LNCaP clone FGC (cell line): Measurements from ENCODE around the gene P3H2.

Experiments used
- DNase-seq: peaks from one replicate; pipeline ENCODE4 v3.0.0-alpha.2; 2011; ENCODE audit warnings: low read depth
- H3K4me3 ChIP-seq: 2 replicates; pipeline ENCODE4 v1.5.1; 2011; ENCODE audit warnings: mild to moderate bottlenecking, low read depth, low read length, control low read depth
- TF ChIP-seq, protein P1 (sequence below): IDR thresholded peaks from 2 replicates; pipeline ENCODE4 v1.5.1; 2012; ENCODE audit warnings: mild to moderate bottlenecking; ENCODE audit not compliant: control insufficient read depth, insufficient read depth; ENCODE audit errors: extremely low read depth

P3H2 gene

DNA sequence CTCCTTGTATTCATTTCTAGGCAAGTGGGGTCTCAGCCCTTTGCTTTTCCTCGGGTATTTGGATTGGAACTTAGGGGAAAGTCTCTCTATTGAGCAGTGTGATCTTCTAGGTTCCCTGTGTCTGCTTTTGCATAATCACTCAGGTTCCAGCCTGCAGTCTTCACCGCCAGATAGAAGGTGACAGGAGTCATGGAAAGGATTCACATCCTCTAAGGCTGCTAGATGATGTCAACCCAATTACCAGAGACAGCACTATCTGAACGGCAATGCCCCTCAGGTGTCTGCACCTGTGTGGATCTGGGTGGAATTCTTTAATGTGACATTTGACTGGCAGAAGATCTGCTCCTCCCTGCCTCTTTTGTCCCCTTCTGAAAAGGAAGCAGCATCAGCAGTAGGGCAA is 177.7 kb downstream of the P3H2 start:
- DNase-seq, result no peak
- no peak overlapping the region for H3K4me3 ChIP-seq
- TF ChIP-seq, protein P1, sequence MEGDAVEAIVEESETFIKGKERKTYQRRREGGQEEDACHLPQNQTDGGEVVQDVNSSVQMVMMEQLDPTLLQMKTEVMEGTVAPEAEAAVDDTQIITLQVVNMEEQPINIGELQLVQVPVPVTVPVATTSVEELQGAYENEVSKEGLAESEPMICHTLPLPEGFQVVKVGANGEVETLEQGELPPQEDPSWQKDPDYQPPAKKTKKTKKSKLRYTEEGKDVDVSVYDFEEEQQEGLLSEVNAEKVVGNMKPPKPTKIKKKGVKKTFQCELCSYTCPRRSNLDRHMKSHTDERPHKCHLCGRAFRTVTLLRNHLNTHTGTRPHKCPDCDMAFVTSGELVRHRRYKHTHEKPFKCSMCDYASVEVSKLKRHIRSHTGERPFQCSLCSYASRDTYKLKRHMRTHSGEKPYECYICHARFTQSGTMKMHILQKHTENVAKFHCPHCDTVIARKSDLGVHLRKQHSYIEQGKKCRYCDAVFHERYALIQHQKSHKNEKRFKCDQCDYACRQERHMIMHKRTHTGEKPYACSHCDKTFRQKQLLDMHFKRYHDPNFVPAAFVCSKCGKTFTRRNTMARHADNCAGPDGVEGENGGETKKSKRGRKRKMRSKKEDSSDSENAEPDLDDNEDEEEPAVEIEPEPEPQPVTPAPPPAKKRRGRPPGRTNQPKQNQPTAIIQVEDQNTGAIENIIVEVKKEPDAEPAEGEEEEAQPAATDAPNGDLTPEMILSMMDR, result no peak

GRCh38 chr3:189941679-189942078 is 179.0 kb downstream of the P3H2 start:
- DNase-seq, result no peak
- TF ChIP-seq, protein P1, result no peak
- no peak overlapping the region for H3K4me3 ChIP-seq

GRCh38 chr3:189941125-189941524 is 179.6 kb downstream of the P3H2 start:
- TF ChIP-seq, protein P1, result no peak
- no peak overlapping the region for H3K4me3 ChIP-seq
- no peak for DNase-seq

DNA sequence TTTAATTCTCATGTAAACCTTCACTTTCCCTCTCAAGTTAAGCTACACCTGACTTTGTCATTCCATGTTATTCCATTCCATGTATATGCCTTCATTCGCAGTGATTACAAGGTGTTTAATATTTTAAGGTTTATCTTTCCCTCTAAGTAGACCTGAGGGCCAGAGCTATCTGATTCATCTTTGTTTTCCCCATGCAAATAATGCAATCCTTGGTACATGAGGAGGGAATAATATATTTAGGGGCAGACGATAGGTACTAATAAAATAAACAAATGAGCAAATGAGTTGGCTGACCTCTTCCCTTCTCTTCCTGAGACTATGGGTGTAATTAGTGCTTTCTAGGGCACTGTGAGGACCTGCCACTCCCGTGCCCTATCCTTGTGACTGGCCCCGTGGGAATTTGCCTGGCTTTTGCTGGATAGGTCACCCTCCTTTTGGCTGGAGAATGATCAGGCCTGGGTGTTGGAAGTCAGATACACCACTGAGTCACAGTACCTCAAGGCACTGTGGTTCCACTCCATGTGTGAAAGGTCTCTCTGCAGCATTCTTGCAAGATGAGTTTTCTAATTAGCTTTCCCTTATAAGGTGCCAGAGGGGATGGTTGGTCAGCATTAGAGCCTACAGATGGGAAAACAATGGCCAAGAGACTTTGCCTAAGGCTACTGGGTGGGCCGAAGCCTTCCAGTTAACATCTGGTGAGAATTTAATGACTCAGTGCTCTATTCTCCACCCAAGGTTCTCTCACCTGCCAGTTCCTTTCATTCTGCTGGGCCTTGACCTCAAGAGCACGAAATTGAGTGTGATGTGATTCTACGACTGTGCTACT is 183.2 kb downstream of the P3H2 start:
- no peak overlapping the region for H3K4me3 ChIP-seq
- DNase-seq, result no peak
- TF ChIP-seq, protein P1, result no peak

DNA sequence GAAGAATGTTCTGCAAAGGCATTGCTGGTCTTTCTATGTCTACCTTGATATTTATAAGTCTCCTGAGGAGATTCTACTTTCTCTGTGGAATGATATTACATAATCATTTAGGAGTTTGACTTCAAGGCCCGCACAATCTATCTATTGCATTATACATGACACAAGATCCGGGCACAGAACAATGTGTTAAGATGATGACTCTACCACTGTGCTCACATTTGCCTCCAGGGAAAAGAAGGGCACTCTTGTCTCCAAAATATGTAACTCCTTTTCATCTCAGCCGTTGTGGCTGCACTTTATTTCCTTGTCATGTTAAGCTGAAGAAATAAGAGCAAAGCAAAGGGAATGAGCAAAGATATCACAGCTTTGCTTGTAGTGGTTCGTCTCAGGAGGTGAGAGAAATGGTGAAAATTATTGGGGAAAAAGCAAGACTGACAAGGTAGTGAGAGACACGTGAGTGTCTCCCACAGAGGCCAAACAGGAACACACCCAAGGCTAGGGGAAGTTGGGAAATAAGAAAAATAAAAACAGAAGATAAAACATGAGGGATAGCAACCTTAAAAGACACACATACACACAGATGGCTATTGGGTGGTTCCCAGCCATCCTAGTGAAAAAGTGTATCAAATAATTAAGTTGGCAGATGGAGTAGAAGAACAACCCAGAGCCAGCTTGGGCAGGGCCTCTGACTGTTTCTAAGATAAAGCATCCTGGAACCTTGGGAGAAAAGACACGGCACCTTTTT is 184.3 kb downstream of the P3H2 start:
- DNase-seq, result no peak
- TF ChIP-seq, protein P1, result no peak
- H3K4me3 ChIP-seq, result no peak overlapping the region

DNA sequence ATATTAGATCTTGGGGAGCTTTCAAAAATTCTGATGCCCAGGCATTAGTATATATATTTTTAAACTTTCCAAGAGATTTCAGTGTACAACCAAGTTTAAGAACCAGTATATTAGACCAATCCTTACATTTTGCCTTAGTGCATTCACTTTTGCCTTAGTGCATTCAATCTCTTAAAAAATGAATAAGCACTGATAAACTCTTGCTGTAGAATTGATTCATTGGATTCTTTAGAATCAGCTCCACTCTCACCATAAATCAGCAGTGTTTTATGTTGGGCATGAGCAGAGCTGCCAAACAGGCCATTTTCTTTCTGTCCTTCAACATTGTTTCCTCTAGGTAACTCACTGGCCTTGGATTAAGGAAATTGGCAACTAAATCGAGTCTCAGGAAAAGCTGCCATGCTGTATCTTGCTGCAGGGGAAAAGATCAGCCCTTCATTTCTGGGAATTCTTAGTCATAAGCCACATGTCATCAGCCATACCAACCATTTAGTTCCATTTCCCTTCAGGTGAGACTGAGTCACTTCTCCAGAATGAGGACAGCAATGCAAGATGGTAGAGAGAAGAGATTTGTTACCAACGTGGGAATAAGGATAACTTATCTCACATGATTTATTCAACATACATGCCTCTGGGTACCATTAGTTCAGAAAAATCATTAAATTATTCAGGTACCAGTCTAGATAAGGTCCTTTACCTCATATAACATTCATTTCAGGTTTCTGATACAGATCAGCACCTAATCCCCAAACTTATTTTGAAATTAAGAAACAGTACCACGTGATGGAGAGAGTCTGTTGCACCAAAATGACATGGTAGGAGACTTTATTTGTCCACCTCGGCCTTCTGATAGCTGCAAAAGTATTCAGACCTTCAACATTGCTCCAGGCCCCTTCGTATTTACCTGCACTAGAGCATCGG is 192.5 kb downstream of the P3H2 start:
- TF ChIP-seq, protein P1, result no peak
- DNase-seq, result no peak
- H3K4me3 ChIP-seq, result no peak overlapping the region
